ENCODE results near the gene NME3.
A peak's percentile ranks its signal among the peaks of the same experiment; 100 is the strongest.

The NME3 gene

DNA sequence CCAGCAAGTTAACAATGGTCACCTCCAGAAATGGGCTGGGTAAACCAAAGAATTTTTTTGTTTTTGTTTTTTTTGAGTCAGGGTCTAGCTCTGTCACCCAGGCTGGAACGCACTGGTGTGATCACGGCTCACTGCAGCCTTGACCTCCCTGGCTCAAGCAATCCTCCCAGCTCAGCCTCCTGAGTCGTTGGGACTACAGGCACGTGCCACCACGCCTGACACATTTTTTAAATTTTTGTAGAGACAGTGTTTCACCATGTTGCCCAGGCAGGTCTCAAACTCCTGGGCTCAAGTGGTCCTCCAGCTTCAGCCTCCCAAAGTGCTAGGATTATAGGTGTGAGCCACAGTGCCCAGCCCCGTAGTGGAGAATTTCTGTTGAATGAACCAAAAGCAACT lies 9.3 kb upstream of the NME3 start:
- DNase-seq (ENCODE audit: low read depth), result no peak

DNA sequence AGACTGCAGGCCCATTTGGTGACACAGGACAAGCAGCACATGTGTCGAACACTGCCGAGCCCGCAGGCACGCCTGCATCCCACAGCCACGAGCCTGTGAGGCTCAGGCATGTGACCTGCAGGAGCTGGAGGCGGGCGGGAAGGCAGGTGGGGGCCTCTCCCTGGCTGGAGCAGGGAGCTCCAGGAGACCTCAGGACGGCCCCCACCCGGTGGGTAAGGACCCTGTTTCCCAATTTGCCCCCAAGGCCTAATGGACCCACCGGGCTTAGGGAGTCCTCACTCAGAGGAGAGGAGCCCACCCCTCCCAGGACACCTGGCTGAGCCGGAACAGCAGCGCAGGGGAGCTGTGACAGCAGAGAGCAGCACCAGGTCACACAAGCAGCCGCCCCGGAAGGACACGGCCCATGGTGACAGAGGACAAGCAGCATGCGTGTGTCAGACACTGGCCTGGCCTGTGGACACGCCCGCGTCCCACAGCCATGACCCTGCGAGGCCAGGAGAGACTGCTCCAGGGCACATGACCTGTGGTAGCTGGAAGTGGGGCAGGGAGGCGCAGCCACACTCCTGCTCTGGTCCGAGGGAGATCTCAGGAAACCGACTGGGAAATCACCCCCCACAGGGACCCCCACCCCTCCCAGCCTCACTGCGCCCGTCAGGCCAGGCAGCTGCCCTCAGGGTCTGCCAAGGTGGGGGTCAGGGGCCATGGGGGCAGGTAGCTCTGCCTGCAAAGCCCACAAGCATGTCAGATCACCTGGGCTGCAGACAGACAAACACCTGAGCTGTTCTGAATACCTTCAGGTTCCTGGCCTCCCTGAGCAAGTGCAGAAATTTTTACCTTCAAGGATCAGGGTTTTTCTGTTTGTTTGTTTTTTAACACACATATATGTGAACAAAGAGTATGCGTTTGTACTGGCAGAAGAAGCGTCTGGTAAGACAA lies 8.7 kb upstream of the NME3 start:
- DNase-seq (ENCODE audit: low read depth), result no peak

DNA sequence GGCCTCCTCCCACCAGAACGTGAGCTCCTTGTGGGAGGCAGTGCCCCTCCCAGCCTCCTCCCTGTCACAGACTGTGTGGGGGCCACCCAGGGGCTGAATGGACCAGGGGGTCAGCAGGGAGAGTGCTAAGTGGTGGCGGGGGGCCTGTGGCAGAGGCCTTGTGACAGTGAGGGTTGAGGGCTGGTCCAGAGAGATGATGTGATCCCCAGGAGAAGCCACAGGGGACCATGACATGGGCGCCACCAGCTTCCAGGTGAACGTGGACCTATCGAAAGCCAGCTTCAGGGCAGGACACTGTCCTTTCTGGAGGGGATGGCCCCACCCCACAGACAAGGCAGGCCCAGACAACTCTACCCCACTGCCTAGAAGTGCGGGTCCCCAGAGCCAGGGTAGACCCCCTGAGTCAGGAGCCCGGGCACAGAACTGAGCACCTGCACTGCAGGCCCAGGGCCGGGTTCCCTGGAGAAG lies 7.9 kb upstream of the NME3 start:
- no peak for DNase-seq (ENCODE audit: low read depth)

DNA sequence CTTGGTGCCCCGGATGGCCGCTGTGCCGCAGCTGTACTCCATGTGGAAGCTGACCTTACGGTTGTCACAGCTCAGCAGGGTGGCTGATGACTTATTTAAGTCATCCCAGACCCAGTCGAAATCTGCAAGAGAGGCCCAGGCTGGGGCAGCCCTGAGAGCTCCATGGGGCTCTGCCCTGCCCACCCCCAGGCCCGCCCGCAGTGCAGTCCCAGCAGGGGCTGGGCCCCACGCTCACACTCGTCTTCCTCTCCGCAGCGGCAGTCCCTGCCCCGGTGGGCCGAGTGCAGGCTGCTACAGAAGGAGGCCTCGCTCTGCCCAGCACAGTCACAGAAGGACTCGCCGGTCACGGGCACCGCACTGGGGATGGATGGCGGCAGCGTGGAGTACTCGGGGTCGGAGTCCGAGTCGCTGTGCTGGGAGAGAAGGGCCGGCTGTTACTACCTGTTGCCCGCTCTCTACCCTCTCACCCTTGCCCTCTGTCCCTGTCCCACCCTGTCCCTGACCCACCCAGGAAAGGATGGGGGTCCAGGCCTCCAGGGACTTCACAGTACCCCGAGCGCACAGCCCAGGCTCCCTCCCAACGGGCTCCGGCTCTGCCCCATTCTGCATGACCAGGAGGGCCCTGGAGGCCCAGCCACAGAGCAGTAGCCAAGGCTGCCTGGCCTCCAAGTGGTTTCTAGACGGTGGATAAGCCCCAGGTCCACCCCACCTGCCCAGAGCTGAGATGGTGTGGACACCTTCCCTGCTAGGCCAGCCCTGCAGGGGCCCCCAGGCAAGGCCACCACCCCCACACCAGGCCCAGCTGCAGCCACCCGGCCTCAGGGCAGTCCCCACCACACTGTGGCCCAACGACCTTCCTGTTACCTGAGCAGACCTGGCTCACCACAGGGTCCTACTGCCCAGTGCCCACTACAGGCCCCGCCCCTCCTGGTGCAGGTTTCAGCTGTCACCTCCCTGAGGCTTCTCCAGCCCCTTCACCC lies 7.1 kb upstream of the NME3 start:
- no peak for DNase-seq (ENCODE audit: low read depth)

DNA sequence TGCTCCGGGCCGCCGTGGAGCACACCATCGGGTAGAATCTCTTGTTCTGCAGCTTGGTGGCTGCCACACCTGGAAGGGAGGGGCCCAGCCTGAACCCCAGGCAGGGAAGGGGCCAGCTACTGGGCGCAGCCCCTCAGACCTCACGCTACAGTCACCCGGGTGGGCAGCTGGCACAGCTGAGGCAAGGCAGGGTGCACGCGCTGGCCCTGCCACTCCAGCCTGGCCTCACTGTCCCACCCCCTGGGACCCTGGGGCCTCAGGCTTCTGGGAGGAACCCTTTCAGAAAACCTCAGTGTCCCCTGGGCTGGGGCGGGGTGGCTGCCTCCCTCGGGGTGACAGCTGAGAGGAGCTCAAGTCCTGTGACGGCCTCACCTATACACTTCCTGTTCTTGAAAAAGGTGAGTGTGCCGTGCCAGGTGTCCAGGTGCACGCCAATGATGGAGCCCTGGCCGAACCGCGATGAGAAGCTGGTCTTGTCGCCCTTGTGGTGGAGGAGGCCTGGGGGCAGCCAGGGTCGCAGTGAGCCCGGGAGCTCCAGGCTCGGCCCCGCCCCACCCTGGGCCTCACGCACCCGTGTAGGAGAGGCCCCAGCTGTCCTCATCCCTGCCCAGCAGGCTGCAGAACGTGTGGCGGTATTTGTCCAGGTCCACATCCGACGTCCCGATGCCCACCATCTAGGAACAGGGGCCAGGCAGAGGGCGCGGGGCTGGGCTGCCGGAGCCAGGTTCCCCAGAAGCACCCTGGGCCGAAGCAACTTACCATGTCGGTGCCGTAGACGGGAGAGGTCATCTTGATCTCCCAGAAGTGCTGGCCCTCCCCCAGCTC lies 6.2 kb upstream of the NME3 start:
- DNase-seq (ENCODE audit: low read depth), result no peak

DNA sequence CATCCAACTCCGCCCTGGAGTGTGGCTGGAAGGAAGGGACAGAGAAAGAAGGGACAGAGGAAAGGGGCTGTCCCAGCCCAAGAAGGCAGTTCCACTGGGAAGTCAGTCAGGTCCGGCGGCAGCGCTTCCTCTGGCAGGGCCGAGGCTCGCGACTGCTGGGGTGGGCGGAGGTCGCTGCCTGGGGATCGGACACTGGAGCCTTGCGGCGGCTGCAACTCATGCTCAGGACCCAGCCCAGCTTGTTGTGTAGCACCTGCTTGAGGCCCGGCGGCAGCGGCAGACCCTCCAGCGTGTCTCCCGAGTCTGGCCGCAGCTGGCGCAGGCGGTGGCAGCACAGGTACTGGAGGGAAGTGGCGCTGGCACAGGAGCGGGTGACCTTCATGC lies 5.6 kb upstream of the NME3 start:
- DNase-seq (ENCODE audit: low read depth), result no peak

DNA sequence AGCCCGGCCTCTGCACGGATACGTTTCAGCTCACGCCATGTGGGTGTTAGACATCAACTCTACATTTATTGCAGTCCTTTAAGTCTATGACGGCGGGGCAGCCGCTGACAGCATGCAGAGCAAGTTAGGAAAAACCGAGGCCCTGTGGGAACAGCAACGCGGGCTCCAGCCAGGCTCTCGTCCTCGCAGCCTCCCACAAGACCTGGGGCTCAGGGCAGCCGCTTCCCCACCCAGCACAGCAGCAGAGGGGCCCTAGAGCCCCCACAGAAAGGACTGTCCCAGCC lies 5.3 kb upstream of the NME3 start:
- no peak for DNase-seq (ENCODE audit: low read depth)

DNA sequence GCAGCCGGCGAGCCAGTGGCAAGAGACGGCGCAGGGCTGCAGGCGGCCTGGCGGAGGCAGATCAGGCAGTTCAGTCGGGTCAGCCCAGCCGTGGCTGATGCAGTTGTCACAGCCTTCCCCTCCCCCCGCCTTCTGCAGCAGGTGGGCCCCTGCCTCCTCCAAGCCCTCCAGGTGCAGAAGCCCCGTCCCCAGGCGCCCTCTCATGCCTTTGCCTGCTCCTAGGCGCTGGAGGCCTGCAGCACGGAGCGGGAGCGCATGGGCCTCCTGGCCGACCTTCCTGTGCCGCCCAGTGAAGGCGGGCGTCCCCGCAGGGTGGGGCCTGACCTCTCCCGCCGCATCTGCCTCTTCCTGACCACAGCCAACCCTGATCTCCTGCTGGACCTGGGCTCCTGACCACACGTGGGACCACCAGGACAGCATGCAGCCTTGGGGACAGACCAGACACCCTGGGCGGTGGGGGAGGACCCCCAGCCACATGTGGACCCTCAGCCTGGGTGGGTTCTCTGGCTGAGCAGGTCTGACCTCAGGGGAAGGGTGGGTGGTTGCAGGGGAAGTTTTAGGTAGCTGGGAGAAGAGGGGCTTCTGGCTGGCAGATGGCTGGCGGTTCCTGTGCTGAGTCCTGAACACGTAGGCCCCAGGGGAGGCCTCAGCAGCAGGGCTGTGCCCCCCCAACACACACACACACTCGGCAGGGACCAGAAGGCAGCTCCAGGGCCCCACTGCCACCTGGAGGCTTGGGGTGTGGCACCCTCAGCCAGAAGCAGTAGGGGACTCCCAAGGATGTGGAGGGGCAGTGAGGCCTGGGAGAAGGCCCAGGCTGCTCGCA lies 4.7 kb upstream of the NME3 start:
- no peak for DNase-seq (ENCODE audit: low read depth)

DNA sequence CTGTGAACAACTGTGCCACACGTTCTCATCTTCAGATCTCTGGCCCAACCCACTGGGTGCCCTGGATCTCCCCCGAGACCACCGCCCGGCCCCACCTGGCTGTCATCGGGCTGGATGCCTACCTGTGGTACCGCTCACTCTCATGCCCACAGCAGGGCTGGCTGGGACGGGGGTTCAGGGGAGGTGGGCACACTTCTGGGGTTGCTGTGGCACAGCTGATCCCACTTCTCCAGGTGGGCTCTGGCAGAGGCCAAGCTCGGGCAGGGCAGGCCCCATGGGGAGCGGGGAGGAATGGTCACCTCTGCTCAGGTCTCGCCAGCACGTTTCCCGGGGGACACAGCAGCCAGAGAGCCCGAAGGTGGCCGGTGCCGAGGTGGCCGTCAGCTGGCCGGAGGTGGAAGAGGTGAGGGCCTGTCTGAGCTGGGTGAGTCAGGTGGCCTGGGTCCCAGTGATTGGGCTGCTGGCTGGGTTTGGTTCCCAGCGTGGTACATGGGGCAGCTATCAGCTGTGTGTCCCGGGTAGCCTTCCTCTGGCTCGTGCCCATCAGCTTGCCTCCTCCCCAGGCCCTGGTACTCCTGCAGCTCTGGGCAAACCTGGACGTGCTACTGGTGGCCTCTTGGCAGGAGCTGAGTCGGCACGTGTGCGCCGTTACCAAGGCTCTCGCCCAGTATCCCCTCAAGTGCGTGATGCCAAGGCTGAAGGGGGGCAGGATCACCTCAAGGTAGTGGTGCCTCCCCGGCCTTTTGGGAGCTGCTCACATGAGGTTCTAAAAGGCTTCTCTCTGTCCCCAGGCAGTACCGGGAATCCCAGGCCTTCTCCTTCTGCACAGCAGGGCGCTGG lies 3.9 kb upstream of the NME3 start:
- DNase-seq (ENCODE audit: low read depth), result no peak

DNA sequence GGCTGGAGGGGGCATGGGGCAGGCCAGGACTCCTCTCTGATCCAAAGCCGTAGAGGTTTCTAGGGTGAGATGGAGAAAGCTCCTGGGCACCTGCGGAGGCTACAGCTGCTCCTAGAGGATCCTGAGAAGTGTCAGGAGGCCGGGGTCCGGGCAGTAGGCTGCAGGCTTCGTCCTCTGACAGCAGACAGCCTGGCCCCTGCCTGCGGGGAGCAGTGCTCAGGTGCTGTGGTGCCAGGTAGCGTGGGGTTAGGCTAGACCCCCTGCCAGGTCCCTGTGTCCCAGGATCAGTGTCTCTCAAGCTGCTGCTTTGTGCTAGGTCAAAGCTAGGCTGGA lies 3.1 kb upstream of the NME3 start:
- DNase-seq (ENCODE audit: low read depth), result no peak

DNA sequence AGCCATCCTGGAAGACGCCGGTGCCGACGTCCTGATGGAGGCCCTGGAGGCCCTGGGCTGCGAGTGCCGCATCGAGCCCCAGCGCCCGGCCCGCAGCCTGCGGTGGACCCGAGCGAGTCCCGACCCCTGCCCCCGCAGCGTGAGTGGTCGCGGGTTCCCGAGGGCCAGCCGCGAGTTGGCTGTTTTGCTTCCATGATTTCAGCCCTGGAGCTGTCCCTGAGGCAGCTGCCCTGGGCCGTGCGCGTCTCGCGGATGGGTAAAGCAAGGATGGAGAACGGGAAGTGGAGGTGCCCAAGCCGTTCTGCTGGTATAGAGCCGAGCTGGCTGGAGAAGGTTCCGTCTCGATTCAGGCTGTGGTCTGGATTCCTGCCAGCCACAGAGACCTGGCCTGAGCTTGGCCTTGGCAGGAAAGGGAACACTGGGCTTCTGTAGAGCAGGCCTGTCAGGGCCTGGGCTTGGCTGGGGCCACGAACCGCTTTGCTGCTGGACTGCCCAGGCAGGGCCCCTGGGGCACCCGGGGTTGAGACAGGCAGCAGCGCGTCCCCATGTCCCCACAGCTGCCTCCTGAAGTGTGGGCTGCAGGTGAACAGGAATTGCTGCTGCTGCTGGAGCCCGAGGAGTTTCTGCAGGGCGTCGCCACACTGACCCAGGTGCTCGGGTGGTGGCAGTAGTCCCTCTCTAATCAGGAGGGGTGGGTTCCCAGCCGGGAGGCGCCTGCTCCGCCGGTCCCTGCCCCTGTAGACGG lies 2.5 kb upstream of the NME3 start:
- peak; percentile 47 for DNase-seq (ENCODE audit: low read depth)

DNA sequence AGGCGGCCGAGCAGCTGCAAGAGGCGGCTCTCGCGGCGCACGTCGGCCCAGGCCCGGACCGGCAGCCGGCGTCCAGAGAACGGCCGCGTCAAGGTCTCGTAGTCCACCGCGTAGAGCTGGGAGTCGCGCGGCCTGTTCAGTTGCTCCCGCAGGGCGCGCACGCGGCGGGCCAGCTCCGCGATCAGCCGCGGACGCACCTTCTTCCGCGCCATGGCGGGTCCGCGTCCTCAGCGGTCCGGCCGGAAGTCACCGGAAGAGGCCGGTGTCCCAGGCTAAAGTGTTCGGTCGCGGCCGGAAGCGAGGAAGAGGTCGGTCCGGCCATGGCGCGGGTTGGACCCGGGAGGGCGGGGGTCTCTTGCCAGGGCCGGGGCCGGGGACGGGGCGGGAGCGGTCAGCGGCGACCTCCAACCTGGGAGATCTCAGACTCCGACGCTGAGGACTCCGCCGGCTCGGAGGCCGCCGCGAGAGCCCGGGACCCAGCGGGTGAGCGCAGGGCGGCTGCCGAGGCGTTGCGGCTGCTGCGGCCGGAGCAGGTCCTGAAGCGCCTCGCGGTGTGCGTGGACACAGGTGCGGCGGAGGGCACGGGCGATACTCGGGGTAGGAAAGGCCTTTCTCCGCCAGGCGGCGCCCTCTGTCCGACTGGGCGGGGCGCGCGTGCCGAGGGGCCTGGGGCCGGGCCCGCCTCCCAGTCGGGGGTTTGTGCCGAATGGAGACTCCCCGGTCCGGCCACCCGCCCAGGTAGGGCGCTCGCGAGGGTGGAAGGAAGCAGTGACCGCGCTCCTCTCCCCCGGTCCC lies 1.8 kb upstream of the NME3 start, which contains the start of gene MRPS34:
Gene MRPS34 (minus strand): TSS at position 227 of the 795 bp plus-strand sequence. CDS start 15 bp downstream, at position 212.
- DNase-seq (ENCODE audit: low read depth), result peak; percentile 90

DNA sequence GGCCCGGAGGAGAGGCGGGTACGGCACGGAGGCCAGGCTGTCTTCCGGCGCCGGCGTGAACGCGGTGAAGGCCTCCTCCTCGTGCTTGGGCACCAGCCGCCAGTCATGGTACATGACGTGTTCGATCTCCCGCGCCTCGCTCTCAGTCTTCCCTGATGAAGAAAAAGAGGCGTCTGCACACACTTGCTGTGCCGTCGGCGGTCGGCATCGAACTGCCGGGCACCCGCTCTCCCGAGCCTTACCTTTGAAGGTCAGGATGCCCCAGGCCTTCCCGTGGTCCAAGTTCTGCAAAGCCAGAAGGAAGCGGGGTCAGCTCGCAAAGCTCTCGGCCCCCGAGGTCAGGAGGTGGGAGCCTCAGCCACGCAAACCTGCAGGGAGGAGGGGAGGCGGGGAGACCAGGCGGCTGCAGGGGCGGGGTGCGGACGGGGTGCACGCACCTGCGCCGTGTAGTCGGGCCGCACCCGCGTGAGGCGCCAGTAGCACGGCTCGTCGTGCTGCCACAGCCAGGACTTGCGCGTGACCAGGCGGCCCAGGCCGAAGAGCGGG lies 1.1 kb upstream of the NME3 start, which contains the start of gene EME2:
Gene EME2 (plus strand): TSS at position 449 of the 546 bp plus-strand sequence. CDS start 418 bp downstream, outside the sequence.
- peak; percentile 76 for DNase-seq (ENCODE audit: low read depth)

DNA sequence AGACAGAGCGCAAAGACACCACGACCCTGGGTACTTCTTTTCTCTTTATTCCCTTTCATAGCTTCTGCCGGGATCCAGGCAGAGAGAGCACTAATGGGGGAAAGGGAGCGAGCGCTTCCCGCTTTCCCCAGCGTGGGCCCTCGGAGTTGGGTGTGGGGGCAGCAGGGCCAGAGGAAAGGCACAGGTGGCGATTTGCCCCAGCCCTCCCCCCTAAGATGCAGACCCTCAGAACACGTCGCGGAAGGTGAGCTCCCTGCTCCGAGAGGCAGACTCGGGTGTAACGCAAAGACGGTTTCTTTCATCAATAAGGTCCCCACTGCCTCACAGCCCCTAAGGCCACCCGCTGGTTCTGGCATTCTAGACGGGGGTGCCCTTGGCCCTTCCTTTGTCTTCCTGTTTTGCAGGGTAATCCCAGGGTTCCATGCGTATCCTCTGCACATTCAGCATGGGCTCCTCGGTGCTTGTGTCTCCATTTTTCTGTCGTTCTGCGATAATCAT lies 570 bp upstream of the NME3 start:
- peak; percentile 45 for DNase-seq (ENCODE audit: low read depth)

DNA sequence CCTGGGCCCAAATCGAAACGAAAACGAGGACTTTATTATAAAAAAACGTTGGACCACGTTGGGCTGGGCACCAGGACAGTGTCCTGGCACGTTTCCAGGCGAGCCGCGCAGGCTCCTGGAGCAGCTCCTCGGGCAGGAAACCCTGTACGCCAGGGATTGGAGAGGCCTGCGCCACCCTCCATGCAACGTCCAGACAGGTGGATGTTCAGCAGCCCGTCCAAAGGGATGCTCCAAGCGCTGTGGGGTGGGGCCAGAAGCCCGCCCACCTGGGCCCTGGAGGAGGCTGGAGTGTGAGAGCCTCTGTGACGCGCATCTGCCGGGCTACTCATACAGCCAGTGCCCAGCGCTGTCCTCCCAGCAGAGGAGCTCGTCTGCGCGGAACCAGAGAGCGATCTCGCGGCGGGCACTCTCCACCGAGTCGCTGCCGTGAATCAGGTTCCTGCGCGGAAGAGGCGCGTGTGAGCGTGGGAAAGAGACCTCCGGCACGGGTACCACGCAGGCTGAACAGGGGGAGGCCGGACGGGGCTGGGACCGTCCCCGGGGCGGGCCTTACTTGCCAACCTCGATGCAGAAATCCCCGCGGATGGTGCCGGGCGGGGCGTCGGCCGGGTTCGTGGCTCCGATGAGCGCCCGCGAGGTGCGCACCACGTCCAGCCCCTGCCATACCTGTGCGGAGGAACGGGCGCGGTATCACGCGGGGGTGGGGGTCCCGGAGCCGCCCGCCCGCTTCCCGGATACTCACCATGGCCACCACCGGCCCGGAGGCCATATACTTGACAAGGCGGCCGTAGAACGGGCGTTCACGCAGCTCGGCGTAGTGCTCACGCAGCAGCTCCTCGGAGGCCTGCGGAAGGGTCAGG lies 785 bp downstream of the NME3 start:
- DNase-seq (ENCODE audit: low read depth), result peak; percentile 63

DNA sequence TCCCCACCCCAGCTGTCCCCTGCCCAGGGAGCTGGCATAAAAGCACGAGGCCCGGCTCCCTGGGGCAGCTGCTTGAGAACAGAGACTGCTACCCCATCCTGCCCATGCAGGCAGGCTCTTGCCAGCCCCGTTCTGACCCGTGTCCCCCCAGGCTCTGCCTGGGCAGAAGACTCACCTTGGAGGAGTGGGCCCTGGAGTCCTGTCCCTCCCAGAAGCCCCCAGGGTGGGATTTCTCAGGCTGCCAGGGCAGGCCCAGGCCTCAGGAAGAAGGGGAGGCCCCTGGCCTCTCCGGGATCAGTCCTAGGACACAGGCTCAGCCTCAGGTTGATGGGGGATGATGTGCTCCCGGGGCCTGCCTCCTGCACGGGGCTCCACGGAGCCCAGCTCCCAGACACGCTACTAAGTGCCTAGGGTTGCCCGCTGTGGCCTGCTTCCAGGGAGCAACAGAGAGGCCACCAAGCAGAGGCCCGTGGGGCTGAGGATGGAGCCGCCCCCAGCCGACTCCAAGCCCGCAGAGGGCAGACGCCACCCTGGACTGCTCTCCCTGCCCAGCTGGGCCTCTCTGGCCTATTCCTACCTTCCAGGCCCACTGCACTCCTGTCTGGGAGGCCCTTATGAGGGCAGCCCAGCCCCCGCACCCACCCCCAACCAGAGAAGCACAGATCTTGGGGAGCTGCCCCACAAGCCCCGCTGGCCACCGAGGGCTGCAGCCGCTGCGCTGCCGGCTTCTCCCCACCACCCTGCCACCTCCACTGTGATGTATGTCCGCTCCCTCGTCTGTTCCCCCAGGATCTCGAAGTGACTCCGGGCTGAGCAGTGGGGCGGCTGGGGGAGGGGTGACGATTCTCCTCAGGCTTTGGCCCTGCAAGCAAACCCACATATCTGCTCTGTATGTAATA lies 1.7 kb downstream of the NME3 start:
- DNase-seq (ENCODE audit: low read depth), result no peak

All from ELR (cell line).